WI38 (cell line): ENCODE data around the gene RPS6KB1.
"Not testable (repeated sequence)": the region's sequence is repeated elsewhere in the genome, so short reads cannot be mapped to it uniquely, and the experiment has no call there.

Experiments used
- H3K4me3 ChIP-seq: 2 replicates; pipeline ENCODE4 v1.5.1; 2011; ENCODE audit warnings: low read depth, mild to moderate bottlenecking, control low read depth, low read length
- TF ChIP-seq, protein P1 (sequence below): IDR thresholded peaks from 2 replicates; pipeline ENCODE4 v1.5.1; 2012; ENCODE audit warnings: low read depth, mild to moderate bottlenecking, control low read depth, low read length

The RPS6KB1 gene

DNA sequence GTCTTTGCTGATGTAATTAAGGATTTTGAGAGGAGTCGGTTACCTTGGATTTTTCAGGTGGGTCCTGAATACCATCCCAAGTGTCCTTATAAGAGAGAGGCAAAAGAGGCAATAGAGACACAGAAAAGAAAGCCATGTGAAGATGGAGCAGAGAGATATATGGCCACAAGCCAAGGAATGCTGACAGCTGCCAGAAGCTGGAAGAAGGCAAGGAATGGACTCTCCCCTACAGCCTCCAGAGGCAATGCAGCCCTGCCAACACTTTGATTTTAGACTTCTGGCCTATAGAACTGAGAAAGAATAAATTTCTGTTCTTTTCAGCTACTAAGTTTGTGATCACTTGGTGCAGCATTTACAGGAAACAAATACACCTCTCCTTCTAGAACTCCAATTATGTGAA is 79.9 kb downstream of the RPS6KB1 start:
- TF ChIP-seq, protein P1, sequence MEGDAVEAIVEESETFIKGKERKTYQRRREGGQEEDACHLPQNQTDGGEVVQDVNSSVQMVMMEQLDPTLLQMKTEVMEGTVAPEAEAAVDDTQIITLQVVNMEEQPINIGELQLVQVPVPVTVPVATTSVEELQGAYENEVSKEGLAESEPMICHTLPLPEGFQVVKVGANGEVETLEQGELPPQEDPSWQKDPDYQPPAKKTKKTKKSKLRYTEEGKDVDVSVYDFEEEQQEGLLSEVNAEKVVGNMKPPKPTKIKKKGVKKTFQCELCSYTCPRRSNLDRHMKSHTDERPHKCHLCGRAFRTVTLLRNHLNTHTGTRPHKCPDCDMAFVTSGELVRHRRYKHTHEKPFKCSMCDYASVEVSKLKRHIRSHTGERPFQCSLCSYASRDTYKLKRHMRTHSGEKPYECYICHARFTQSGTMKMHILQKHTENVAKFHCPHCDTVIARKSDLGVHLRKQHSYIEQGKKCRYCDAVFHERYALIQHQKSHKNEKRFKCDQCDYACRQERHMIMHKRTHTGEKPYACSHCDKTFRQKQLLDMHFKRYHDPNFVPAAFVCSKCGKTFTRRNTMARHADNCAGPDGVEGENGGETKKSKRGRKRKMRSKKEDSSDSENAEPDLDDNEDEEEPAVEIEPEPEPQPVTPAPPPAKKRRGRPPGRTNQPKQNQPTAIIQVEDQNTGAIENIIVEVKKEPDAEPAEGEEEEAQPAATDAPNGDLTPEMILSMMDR: no peak

DNA sequence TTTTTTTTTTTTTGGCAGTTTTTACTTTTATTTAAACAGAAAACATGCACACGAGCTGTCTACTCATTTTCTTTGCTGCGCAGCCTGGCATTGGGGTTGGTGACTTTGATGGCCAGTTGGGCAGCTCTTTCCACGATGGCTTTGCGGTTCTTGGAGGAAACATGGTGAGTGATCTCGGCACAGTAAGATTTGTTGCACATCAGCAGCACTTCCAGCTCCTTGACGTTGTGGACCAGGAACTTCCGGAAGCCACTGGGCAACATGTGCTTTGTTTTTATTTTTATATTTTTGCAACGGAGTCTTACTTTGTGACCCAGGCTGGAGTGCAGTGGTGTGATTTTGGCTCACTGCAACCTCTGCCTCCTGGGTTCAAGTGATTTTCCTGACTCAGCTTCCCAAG is 80.6 kb downstream of the RPS6KB1 start:
- not testable (repeated sequence) for H3K4me3 ChIP-seq

More for the DNA sequence above, 79.9 kb downstream of the RPS6KB1 start:
- no peak overlapping the region for H3K4me3 ChIP-seq

DNA sequence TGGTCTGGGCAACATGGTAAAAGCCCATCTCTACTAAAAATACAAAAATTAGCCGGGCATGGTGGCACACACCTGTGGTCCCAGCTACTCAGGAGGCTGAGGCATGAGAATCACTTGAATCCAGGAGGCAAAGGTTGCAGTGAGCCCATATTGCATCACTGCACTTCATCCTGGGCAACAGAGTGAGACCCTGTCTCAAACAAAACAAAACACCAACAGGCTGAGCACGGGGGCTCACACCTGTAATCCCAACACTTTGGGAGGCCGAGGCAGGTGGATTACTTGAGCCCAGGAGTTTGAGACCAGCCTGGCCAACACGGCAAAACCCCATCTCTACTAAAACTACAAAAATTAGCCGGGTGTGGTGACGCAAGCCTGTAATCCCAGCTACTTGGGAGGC is 82.2 kb downstream of the RPS6KB1 start:
- not testable (repeated sequence) for H3K4me3 ChIP-seq

DNA sequence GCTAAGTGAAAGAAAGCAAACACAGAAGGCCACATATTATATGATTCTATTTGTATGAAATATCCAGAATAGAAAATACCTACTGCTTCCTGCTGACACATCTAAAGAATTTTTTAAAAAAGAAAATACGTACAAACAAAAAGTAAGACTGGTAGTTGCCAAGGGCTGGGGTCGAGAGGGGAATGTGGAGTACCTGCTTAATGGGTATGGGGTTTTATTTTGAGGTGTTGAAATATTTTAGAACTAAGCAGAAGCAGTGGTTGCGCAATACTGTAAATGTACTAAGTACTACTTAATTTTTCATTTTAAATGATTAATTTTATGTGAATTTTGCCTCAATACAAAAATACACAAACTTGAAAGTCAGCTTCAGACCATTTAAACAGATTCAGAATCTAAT is 103.7 kb downstream of the RPS6KB1 start:
- not testable (repeated sequence) for H3K4me3 ChIP-seq
